ENCODE measurements around the gene IKZF4.
"Not testable (repeated sequence)": the region's sequence is repeated elsewhere in the genome, so short reads cannot be mapped to it uniquely, and the experiment has no call there.

The IKZF4 gene

GRCh38 chr12:55999999-56000540 lies 20.8 kb upstream of the IKZF4 start:
- DNase-seq, result not testable (repeated sequence)

- DNase-seq, result no peak
These were observed 19.2 kb upstream of the IKZF4 start for GRCh38 chr12:56001487-56002100.

- DNase-seq, result not testable (repeated sequence)
These were observed 17.5 kb upstream of the IKZF4 start for GRCh38 chr12:56003376-56003775.

- DNase-seq, result no peak
These were observed 16.6 kb upstream of the IKZF4 start for GRCh38 chr12:56004211-56004610.

GRCh38 chr12:56007564-56008559 lies 13.0 kb upstream of the IKZF4 start:
- no peak for DNase-seq

GRCh38 chr12:56010111-56010570 lies 10.7 kb upstream of the IKZF4 start:
- DNase-seq, result no peak

GRCh38 chr12:56011509-56012090 lies 9.2 kb upstream of the IKZF4 start:
- no peak for DNase-seq

GRCh38 chr12:56013482-56013881 lies 7.4 kb upstream of the IKZF4 start:
- DNase-seq, result no peak

GRCh38 chr12:56014205-56014604 lies 6.6 kb upstream of the IKZF4 start:
- DNase-seq, result no peak

GRCh38 chr12:56017181-56017580 lies 3.7 kb upstream of the IKZF4 start:
- no peak for DNase-seq

- no peak for DNase-seq
These were observed 2.5 kb upstream of the IKZF4 start for GRCh38 chr12:56018356-56018755.

- DNase-seq, result no peak
These were observed 1.1 kb downstream of the IKZF4 start for GRCh38 chr12:56021889-56022497.

- DNase-seq, result no peak
These were observed 7.8 kb downstream of the IKZF4 start for GRCh38 chr12:56028511-56029165.

GRCh38 chr12:56029166-56029519 lies 8.3 kb downstream of the IKZF4 start:
- no peak for DNase-seq

- no peak for DNase-seq
These were observed 8.9 kb downstream of the IKZF4 start for GRCh38 chr12:56029666-56030293.

- no peak for DNase-seq
These were observed 11.1 kb downstream of the IKZF4 start for GRCh38 chr12:56031987-56032386.

- no peak for DNase-seq
These were observed 13.9 kb downstream of the IKZF4 start for GRCh38 chr12:56034586-56035332.

- no peak for DNase-seq
These were observed 16.3 kb downstream of the IKZF4 start for GRCh38 chr12:56037161-56037560.

GRCh38 chr12:56038022-56038655 lies 17.3 kb downstream of the IKZF4 start:
- no peak for DNase-seq

GRCh38 chr12:56040151-56040550 lies 19.3 kb downstream of the IKZF4 start:
- no peak for DNase-seq

Data from DMS153 (cell line).